NT2/D1 (cell line): ENCODE data around the gene TTLL1.

ENCODE experiments used
- DNase-seq: peaks from one replicate; pipeline ENCODE4 v3.0.0-alpha.2; 2011; ENCODE audit warnings: low read depth, low spot score
- H3K27me3 ChIP-seq: 2 replicates; pipeline ENCODE4 v1.6.0; 2011; ENCODE audit warnings: mild to moderate bottlenecking; ENCODE audit not compliant: insufficient read length, insufficient read depth
- H3K36me3 ChIP-seq: 2 replicates; pipeline ENCODE4 v1.6.1; 2011; ENCODE audit warnings: mild to moderate bottlenecking, low read length, mixed read lengths; ENCODE audit not compliant: insufficient read depth, insufficient read length
- H3K4me1 ChIP-seq: 2 replicates; pipeline ENCODE4 v1.5.1; 2011; ENCODE audit not compliant: insufficient read depth, insufficient read length
- H3K4me3 ChIP-seq: 2 replicates; pipeline ENCODE4 v1.5.1; 2011; ENCODE audit warnings: low read depth; ENCODE audit not compliant: insufficient read length
- H3K9ac ChIP-seq: 2 replicates; pipeline ENCODE4 v1.6.0; 2011; ENCODE audit warnings: low read depth; ENCODE audit not compliant: insufficient read length
- H3K9me3 ChIP-seq: 2 replicates; pipeline ENCODE4 v1.5.1; 2011; ENCODE audit warnings: mild to moderate bottlenecking, low read length; ENCODE audit not compliant: insufficient read depth
- SUZ12 ChIP-seq: IDR thresholded peaks from 2 replicates; pipeline ENCODE4 v1.6.1; 2011; ENCODE audit not compliant: insufficient read length, insufficient read depth; ENCODE audit errors: extremely low read depth
- YY1 ChIP-seq: IDR thresholded peaks from 2 replicates; pipeline ENCODE4 v1.6.1; 2011; ENCODE audit not compliant: insufficient read length, insufficient read depth
- ZNF274 ChIP-seq: IDR thresholded peaks from 2 replicates; pipeline ENCODE4 v1.6.1; 2011; ENCODE audit warnings: mild to moderate bottlenecking, low read depth, low read length

The TTLL1 gene

DNA sequence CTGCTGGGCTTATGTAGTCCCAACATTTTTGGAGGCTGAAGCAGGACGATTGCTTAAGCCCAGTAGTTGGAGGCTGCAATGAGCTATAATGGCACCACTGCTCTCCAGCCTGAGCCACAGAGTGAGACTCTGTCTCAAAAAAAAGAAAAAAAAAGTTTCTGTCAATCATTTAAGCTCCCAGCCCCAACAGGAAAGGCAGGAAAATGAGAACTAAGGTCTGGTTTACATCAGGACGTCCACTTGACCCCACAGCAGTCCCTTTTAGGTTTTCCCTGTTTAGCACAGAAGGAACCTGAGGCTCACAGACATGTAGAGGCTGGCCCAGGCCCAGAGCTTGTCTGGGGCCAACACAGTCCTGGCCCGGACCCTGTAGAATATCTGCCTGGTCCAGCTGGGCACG lies 9.2 kb upstream of the TTLL1 start:
- Histone ChIP-seq H3K4me3 (no peak overlapping the region), H3K36me3 (no peaks in the 10 kb centered on the region), H3K9me3 (peaks cover 20% of the 10 kb centered on the region; the same call in 1 of the 2 replicates), H3K27me3 (no peaks in the 10 kb centered on the region), H3K9ac (no peak overlapping the region), H3K4me1 (peaks cover 4% of the 10 kb centered on the region)
- TF ChIP-seq SUZ12 (no peak), ZNF274 (no peak), YY1 (no peak)
- no peak for DNase-seq

- peaks cover 4% of the 10 kb centered on the region for H3K4me1 ChIP-seq
- no peak for TF ChIP-seq ZNF274
- TF ChIP-seq YY1 = no peak
- no peak for TF ChIP-seq SUZ12
- H3K4me3 ChIP-seq = no peak overlapping the region
- no peak for DNase-seq
- no peak overlapping the region for H3K9ac ChIP-seq
- no peaks in the 10 kb centered on the region for H3K36me3 ChIP-seq
- H3K9me3 ChIP-seq = peaks cover 20% of the 10 kb centered on the region; the same call in 1 of the 2 replicates
- no peaks in the 10 kb centered on the region for H3K27me3 ChIP-seq
These were observed 7.2 kb upstream of the TTLL1 start for GRCh38 chr22:43096420-43096819.

- H3K9ac ChIP-seq = no peak overlapping the region
- DNase-seq = no peak
- no peaks in the 10 kb centered on the region for H3K36me3 ChIP-seq
- peaks cover 20% of the 10 kb centered on the region; the same call in 1 of the 2 replicates for H3K9me3 ChIP-seq
- no peaks in the 10 kb centered on the region for H3K27me3 ChIP-seq
- no peak for TF ChIP-seq YY1
- TF ChIP-seq ZNF274 = no peak
- no peak for TF ChIP-seq SUZ12
- peaks cover 4% of the 10 kb centered on the region for H3K4me1 ChIP-seq
- no peak overlapping the region for H3K4me3 ChIP-seq
These were observed 5.4 kb upstream of the TTLL1 start for GRCh38 chr22:43094551-43094950.

DNA sequence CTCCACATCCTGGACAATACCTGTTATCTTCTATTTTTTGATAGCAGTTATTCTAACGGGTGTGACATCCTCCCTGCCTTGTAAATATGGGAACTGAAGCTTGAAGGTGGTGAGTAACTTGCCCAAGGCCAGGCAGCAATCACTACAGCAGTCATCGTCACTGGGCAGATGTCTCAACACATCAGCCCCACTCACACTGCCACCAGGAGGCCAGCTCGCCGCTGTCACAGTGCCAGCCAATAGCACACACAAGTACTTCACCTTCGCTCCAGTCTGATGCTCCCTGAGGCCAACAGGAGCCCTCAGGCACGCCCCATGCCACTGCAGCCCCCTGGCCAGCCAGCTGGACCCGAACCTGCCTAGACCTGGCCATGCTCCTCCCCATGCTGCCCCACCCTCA lies 4.9 kb upstream of the TTLL1 start:
- Histone ChIP-seq H3K36me3 (no peaks in the 10 kb centered on the region), H3K4me1 (peaks cover 4% of the 10 kb centered on the region), H3K9ac (no peak overlapping the region), H3K4me3 (no peak overlapping the region), H3K27me3 (no peaks in the 10 kb centered on the region), H3K9me3 (peaks cover 20% of the 10 kb centered on the region; the same call in 1 of the 2 replicates)
- TF ChIP-seq ZNF274 (no peak), SUZ12 (no peak), YY1 (no peak)
- no peak for DNase-seq

GRCh38 chr22:43092085-43092484 lies 2.9 kb upstream of the TTLL1 start:
- H3K9me3 ChIP-seq = peaks cover 16% of the 10 kb centered on the region; the same call in 1 of the 2 replicates
- TF ChIP-seq SUZ12 = no peak
- no peak for TF ChIP-seq ZNF274
- no peaks in the 10 kb centered on the region for H3K36me3 ChIP-seq
- no peak overlapping the region for H3K4me3 ChIP-seq
- H3K9ac ChIP-seq = no peak overlapping the region
- DNase-seq = no peak
- H3K27me3 ChIP-seq = no peaks in the 10 kb centered on the region
- peaks cover 4% of the 10 kb centered on the region for H3K4me1 ChIP-seq

DNA sequence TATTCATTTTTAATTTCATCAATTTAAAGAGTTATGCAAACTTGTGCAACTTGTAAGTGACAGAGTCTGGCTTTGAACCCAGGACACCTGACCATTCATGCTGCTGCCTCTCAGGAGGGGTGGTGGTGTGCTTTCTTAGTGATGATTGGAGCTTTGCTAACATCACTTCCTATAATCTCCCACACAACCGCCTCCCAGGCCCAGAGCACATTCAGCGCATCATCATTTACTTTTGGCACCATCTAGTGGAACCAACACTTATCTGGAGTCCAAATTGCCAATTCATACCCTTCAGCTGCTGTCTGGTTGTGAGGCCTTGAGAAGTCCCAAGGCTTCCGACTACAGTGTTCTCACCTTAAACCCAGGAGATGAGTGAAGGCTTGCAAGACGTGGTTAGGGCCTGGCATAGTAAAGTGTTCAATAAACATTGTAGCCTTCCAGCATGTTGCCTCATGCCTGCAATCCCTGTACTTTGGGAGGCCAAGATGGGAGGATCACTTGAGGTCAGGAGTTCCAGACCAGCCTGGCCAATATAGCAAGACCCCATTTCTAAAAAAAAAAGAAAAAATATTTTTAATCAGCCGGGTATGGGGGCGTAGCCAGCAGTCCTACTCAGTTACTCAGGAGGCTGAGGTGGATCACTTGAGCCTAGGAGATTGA lies 1.1 kb upstream of the TTLL1 start:
- Histone ChIP-seq H3K36me3 (peaks cover 2% of the 10 kb centered on the region), H3K4me1 (peaks cover 4% of the 10 kb centered on the region), H3K27me3 (no peaks in the 10 kb centered on the region), H3K9ac (no peak overlapping the region), H3K9me3 (0 out of 2 replicates have a peak, but pooled peaks cover under 1% of the 10 kb centered on the region), H3K4me3 (no peak overlapping the region)
- TF ChIP-seq ZNF274 (no peak), YY1 (no peak), SUZ12 (no peak)
- DNase-seq = no peak

- Histone ChIP-seq H3K36me3 (peaks cover 2% of the 10 kb centered on the region), H3K27me3 (no peaks in the 10 kb centered on the region), H3K4me1 (no peaks in the 10 kb centered on the region), H3K9me3 (no peaks in the 10 kb centered on the region), H3K9ac (peak overlapping the region; percentile 61), H3K4me3 (peak overlapping the region; percentile 74)
- DNase-seq = no peak
- TF ChIP-seq SUZ12 (no peak), YY1 (no peak), ZNF274 (no peak)
These were observed 586 bp downstream of the TTLL1 start for GRCh38 chr22:43088627-43088983.
